Naive thymus-derived CD4-positive, alpha-beta T cell (primary cell): ENCODE results near the gene ELOA. TPM values are rescaled to one million over a fixed set of nuclear protein-coding genes. Genes with fewer than 3 reads are reported as not detected.
"Not testable (repeated sequence)": the region's sequence is repeated elsewhere in the genome, so short reads cannot be mapped to it uniquely, and the experiment has no call there.

ENCODE experiments used
- ATAC-seq: fragments of 150-1000 bp; cut with Tn5 transposase; 2 replicates; pipeline ENCODE4 v1.10.0; 2021; ENCODE audit warnings: mild to moderate bottlenecking, moderate library complexity
- CTCF ChIA-PET: fragments of 350-600 bp; sonication (Branson Sonifier 250); formaldehyde crosslinking; loops from one replicate; lab custom pipeline; 2021; ENCODE audit warnings: antibody characterized with exemption; lab: Charles Lee
- POLR2A ChIA-PET: fragments of 350-600 bp; sonication (Branson Sonifier 250); formaldehyde crosslinking; loops from one replicate; lab custom pipeline; 2021; ENCODE audit warnings: antibody characterized with exemption, inconsistent platforms; lab: Charles Lee
- DNase-seq, 9 donors: peaks; one replicate each; pipeline versions ENCODE4 v3.0.0 to v3.0.0-alpha.2; 2020 to 2022; ENCODE audit warnings: mixed read lengths in 1 of 9
- H3K27ac ChIP-seq: one replicate; pipeline ENCODE4 v1.7.0; 2013; ENCODE audit warnings: mild to moderate bottlenecking, low read depth, low read length, moderate library complexity
- H3K27me3 ChIP-seq, 2 donors: one replicate each; pipeline ENCODE4 v1.7.0; 2013; ENCODE audit warnings: low read length in 2 of 2, mild to moderate bottlenecking in 2 of 2, moderate library complexity in 2 of 2; ENCODE audit not compliant: control insufficient read depth in 2 of 2, insufficient read depth in 2 of 2
- H3K36me3 ChIP-seq, 3 experiments: 1 replicate in 2 of 3; 2 replicates in 1 of 3; pipeline ENCODE4 v1.7.0; 2013; ENCODE audit warnings: low read length in 3 of 3, mild to moderate bottlenecking in 3 of 3, moderate library complexity in 1 of 3; ENCODE audit not compliant: insufficient read depth in 3 of 3, control insufficient read depth in 2 of 3
- H3K4me1 ChIP-seq, 2 donors: one replicate each; pipeline ENCODE4 v1.7.0; 2013; ENCODE audit warnings: low read length in 2 of 2, mild to moderate bottlenecking in 2 of 2, moderate library complexity in 1 of 2; ENCODE audit not compliant: control insufficient read depth in 2 of 2, insufficient read depth in 2 of 2
- H3K4me3 ChIP-seq: 2 replicates; pipeline ENCODE4 v1.7.0; 2013; ENCODE audit warnings: mild to moderate bottlenecking, low read length
- H3K9me3 ChIP-seq, 3 experiments: 1 replicate in 2 of 3; 2 replicates in 1 of 3; pipeline ENCODE4 v1.7.0; 2013; ENCODE audit warnings: low read length in 3 of 3; ENCODE audit not compliant: control insufficient read depth in 2 of 3
- H3K27ac Mint-ChIP-seq, 9 donors: one replicate each; pipeline ENCODE4 v1.8.0; 2020 to 2022; ENCODE audit warnings: mixed read lengths in 9 of 9, mild to moderate bottlenecking in 8 of 9, moderate library complexity in 5 of 9, inconsistent platforms in 2 of 9
- H3K27me3 Mint-ChIP-seq, 5 donors: one replicate each; pipeline ENCODE4 v1.8.0; 2021 to 2022; ENCODE audit warnings: mixed read lengths in 5 of 5, mild to moderate bottlenecking in 1 of 5
- H3K36me3 Mint-ChIP-seq, 5 donors: one replicate each; pipeline ENCODE4 v1.8.0; 2020 to 2022; ENCODE audit warnings: mixed read lengths in 5 of 5, mild to moderate bottlenecking in 3 of 5, inconsistent platforms in 1 of 5
- H3K4me1 Mint-ChIP-seq, 7 donors: one replicate each; pipeline ENCODE4 v1.8.0; 2020 to 2022; ENCODE audit warnings: mixed read lengths in 7 of 7, mild to moderate bottlenecking in 3 of 7, inconsistent platforms in 1 of 7
- H3K4me3 Mint-ChIP-seq, 10 donors: one replicate each; pipeline ENCODE4 v1.8.0; 2020 to 2022; ENCODE audit warnings: mild to moderate bottlenecking in 10 of 10, mixed read lengths in 10 of 10, moderate library complexity in 6 of 10, inconsistent platforms in 2 of 10
- H3K9me3 Mint-ChIP-seq, 11 donors: one replicate each; pipeline ENCODE4 v1.8.0; 2020 to 2022; ENCODE audit warnings: mixed read lengths in 11 of 11, mild to moderate bottlenecking in 4 of 11, inconsistent platforms in 1 of 11, moderate library complexity in 1 of 11
- intact Hi-C, 2 donors: fragments of 100-400 bp; cut with micrococcal nuclease; formaldehyde crosslinking; loops; one replicate each; pipeline ENCODE4 v1.15.1; 2023
- polyA plus RNA-seq, 2 donors: library from polyadenylated mRNA; unstranded; fragments of 300-500 nt; fragmentation: Illumina TruSeq; gene quantifications; one replicate each; pipeline ENCODE4 v1.2.3, GENCODE V29; 2021
- total RNA-seq, 6 experiments: library from RNA in 5 of 6; stranded (reverse) in 5 of 6; gene quantifications; 1 replicate in 5 of 6; 2 replicates in 1 of 6; pipeline ENCODE4 v1.2.3 and lab custom pipeline; 2021 to 2026

Gene ELOA
- total and polyA plus RNA-seq, 7 experiments from 2014 or later: 20.3 to 36.1 (median 30.4) TPM

DNA sequence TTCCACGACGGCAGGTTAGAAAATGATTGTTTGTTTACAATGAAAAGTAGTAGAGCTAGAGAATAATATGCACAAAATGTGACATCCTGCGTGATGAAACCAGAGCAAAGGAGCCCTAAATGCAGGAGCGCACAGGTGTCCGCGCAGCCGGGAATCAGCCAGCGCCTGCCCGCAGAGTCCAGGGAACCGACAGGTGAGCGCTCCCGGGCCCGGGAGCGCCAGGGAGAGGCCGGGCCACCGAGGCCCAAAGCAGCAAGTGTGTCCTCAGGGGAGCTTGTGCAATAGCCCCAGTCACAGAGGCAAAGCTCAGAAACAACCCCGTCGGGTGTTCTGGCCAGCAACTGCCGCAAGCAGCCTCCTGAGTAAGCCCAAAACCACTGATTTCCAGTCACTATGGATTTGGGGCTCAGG, 58.1 kb downstream of the ELOA start:
- CTCF ChIA-PET: interaction anchor here (0.9 to 3.0 kb wide), 3 partner anchors 10 to 115 kb away, joined by 3 to 14 read pairs (median 9); no protein-coding TSS in a partner anchor
- Histone ChIP-seq H3K4me1 (peaks cover 7 to 15% of the 10 kb centered on the region in 2 donors), H3K4me3 (peak overlapping the region; percentile 84), H3K27me3 (no peaks in the 10 kb centered on the region), H3K9me3 (no peaks in the 10 kb centered on the region), H3K36me3 (peaks cover 0 to 15% (median 0%) of the 10 kb centered on the region in 3 experiments), H3K27ac (peak overlapping the region; percentile 91)
- no peak for DNase-seq
- Mint-ChIP-seq H3K4me1 (peaks cover 6 to 25% (median 15%) of the 10 kb centered on the region in 7 donors), H3K4me3 (peak overlapping the region; percentile 79 to 94 (median 88)), H3K27ac (peak overlapping the region; percentile 77 to 95 (median 92)), H3K9me3 (no peaks in the 10 kb centered on the region), H3K36me3 (peaks cover 0 to 11% (median 0%) of the 10 kb centered on the region in 5 donors), H3K27me3 (no peaks in the 10 kb centered on the region)
- no peak for ATAC-seq
- POLR2A ChIA-PET: interaction anchor here (0.6 to 7.3 kb wide), 14 partner anchors 8 to 1426 kb away, joined by 3 to 53 read pairs (median 5); partner anchors contain the start of genes ELOA, HMGCL, LYPLA2 and PITHD1
- intact Hi-C loops: loop anchor here (2.0 kb wide), 4 partner anchors 37 to 179 kb away; partner anchors contain the start of genes ELOA (in 1 of the 2), PNRC2 (in 1 of the 2) and SRSF10 (in 1 of the 2)

GRCh38 chr1:23801876-23802275, 58.6 kb downstream of the ELOA start:
- POLR2A ChIA-PET: interaction anchor here (0.8 to 7.3 kb wide), 10 partner anchors 10 to 178 kb away, joined by 3 to 53 read pairs (median 8); partner anchors contain the start of genes ELOA, HMGCL, LYPLA2 and PITHD1
- no peak for ATAC-seq
- CTCF ChIA-PET: interaction anchor here (0.6 to 3.0 kb wide), 5 partner anchors 9 to 521 kb away, joined by 3 to 14 read pairs (median 3); no protein-coding TSS in a partner anchor

GRCh38 chr1:23802809-23803342, 59.6 kb downstream of the ELOA start:
- intact Hi-C loops: not testable (repeated sequence)

More at GRCh38 chr1:23801876-23802275, 58.6 kb downstream of the ELOA start:
- no peak for DNase-seq
- Histone ChIP-seq H3K27ac (peak overlapping the region; percentile 91), H3K4me3 (no peak overlapping the region), H3K36me3 (peaks cover 0 to 10% (median 0%) of the 10 kb centered on the region in 3 experiments), H3K27me3 (no peaks in the 10 kb centered on the region), H3K4me1 (peaks cover 7 to 15% of the 10 kb centered on the region in 2 donors), H3K9me3 (no peaks in the 10 kb centered on the region)
- Mint-ChIP-seq H3K36me3 (peaks cover 0 to 15% (median 0%) of the 10 kb centered on the region in 5 donors), H3K27me3 (no peaks in the 10 kb centered on the region), H3K27ac (peak overlapping the region in 7 of 9 donors; percentile 42 to 92 (median 81)), H3K4me1 (peaks cover 6 to 25% (median 20%) of the 10 kb centered on the region in 7 donors), H3K9me3 (no peaks in the 10 kb centered on the region), H3K4me3 (peak overlapping the region; percentile 6 to 94 (median 63))
- intact Hi-C loops: loop anchor here (2.0 kb wide), 4 partner anchors 37 to 179 kb away; partner anchors contain the start of genes ELOA (in 1 of the 2), PNRC2 (in 1 of the 2) and SRSF10 (in 1 of the 2)

DNA sequence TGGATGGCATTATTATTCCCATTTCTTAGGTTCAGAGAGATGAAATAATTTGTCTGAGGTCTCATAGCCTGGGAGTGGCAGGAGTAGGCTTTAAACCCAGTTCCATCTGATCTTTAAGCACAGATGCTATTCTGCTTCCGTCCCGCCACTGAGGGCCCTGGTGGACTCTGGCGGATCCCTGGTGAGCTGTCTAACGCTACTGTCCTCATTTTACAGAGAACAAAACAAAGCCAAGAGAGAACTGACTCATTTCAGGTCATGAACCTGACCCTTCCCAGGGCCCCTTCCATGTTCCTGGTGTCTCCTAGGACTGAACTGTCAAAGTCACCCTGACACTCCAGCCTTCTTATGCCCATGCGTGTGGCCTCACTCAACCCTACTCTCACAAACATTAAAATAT, 60.4 kb downstream of the ELOA start:
- DNase-seq (no peak), ATAC-seq (no peak)
- Mint-ChIP-seq H3K27me3 (no peaks in the 10 kb centered on the region), H3K27ac (peak overlapping the region in 3 of 9 donors; percentile 49 to 65 (median 59)), H3K36me3 (peaks cover 0 to 15% (median 0%) of the 10 kb centered on the region in 5 donors), H3K4me1 (peaks cover 6 to 29% (median 20%) of the 10 kb centered on the region in 7 donors), H3K4me3 (no peak overlapping the region), H3K9me3 (no peaks in the 10 kb centered on the region)
- intact Hi-C loops: no loop called here
- peaks cover 0 to 26% (median 0%) of the 10 kb centered on the region in 3 experiments for H3K36me3 ChIP-seq
- no peaks in the 10 kb centered on the region for H3K27me3 ChIP-seq
- ChIA-PET CTCF (interaction anchor here (3.0 kb wide), 1 partner anchor 113 kb away, joined by 14 read pairs; no protein-coding TSS in a partner anchor), POLR2A (no interaction called here)
- peaks cover 7 to 15% of the 10 kb centered on the region in 2 donors for H3K4me1 ChIP-seq
- H3K27ac ChIP-seq: no peak overlapping the region
- no peak overlapping the region for H3K4me3 ChIP-seq
- no peaks in the 10 kb centered on the region for H3K9me3 ChIP-seq

More at GRCh38 chr1:23802809-23803342, 59.6 kb downstream of the ELOA start:
- not testable (repeated sequence) for H3K9me3 Mint-ChIP-seq, H3K9me3 ChIP-seq, H3K27ac ChIP-seq, ATAC-seq, H3K27me3 ChIP-seq, DNase-seq, H3K4me3 ChIP-seq, H3K27me3 Mint-ChIP-seq
- peaks cover 6 to 31% (median 20%) of the 10 kb centered on the region in 7 donors for H3K4me1 Mint-ChIP-seq
- peaks cover 7 to 15% of the 10 kb centered on the region in 2 donors for H3K4me1 ChIP-seq
- H3K4me3 Mint-ChIP-seq: peak overlapping the region in 1 of 10 donors; percentile 66
- H3K27ac Mint-ChIP-seq: peak overlapping the region in 6 of 9 donors; percentile 59 to 92 (median 86)
- POLR2A ChIA-PET: interaction anchor here (1.0 to 7.3 kb wide), 6 partner anchors 9 to 177 kb away, joined by 3 to 53 read pairs (median 28); partner anchors contain the start of genes HMGCL, LYPLA2, PITHD1 and SRSF10
- peaks cover 0 to 15% (median 0%) of the 10 kb centered on the region in 5 donors for H3K36me3 Mint-ChIP-seq
- peaks cover 0 to 20% (median 0%) of the 10 kb centered on the region in 3 experiments for H3K36me3 ChIP-seq
- CTCF ChIA-PET: interaction anchor here (0.8 to 3.0 kb wide), 3 partner anchors 8 to 114 kb away, joined by 3 to 14 read pairs (median 9); no protein-coding TSS in a partner anchor

- peak overlapping the region in 4 of 9 donors; percentile 2 to 69 (median 62) for H3K27ac Mint-ChIP-seq
- CTCF ChIA-PET: interaction anchor here (3.0 kb wide), 1 partner anchor 112 kb away, joined by 14 read pairs; no protein-coding TSS in a partner anchor
- peaks cover 0 to 15% (median 0%) of the 10 kb centered on the region in 5 donors for H3K36me3 Mint-ChIP-seq
- ATAC-seq (no peak), DNase-seq (no peak)
- H3K4me3 ChIP-seq: no peak overlapping the region
- peaks cover 7 to 12% of the 10 kb centered on the region in 2 donors for H3K4me1 ChIP-seq
- H3K27me3 ChIP-seq: no peaks in the 10 kb centered on the region
- peaks cover 6 to 24% (median 20%) of the 10 kb centered on the region in 7 donors for H3K4me1 Mint-ChIP-seq
- POLR2A ChIA-PET: interaction anchor here (0.6 kb wide), 1 partner anchor 120 kb away, joined by 3 read pairs; no protein-coding TSS in a partner anchor
- no peak overlapping the region for H3K27ac ChIP-seq
- no peaks in the 10 kb centered on the region for H3K9me3 ChIP-seq
- H3K27me3 Mint-ChIP-seq: no peaks in the 10 kb centered on the region
- intact Hi-C loops: no loop called here
- H3K9me3 Mint-ChIP-seq: no peaks in the 10 kb centered on the region
- H3K36me3 ChIP-seq: peaks cover 0 to 26% (median 0%) of the 10 kb centered on the region in 3 experiments
- peak overlapping the region in 1 of 10 donors; percentile 20 for H3K4me3 Mint-ChIP-seq
Observed at GRCh38 chr1:23804183-23804835, 61.0 kb downstream of the ELOA start.

DNA sequence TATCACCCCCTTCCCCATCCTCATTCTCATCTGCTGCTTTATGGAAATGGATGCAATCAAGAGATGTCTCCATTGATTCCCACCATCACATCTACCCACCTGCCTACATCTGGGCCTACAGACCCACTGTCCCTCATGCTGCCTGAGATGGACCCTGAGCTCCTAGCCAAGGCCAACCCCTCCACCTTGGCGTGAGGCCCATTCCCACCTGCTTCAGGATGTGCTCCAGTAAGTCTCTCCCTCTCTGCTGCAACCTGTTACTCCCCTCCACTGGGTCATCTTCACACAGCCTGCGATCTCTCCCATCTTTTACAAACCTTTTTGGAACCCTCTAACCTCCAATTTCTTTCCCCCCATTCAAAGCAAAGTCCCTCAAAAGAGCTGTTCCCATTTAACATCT, 61.8 kb downstream of the ELOA start:
- no peak overlapping the region for H3K27ac ChIP-seq
- DNase-seq (no peak), ATAC-seq (no peak)
- Mint-ChIP-seq H3K4me1 (peaks cover 3 to 23% (median 22%) of the 10 kb centered on the region in 7 donors), H3K27ac (peak overlapping the region in 6 of 9 donors; percentile 5 to 83 (median 16)), H3K36me3 (peaks cover 0 to 15% (median 0%) of the 10 kb centered on the region in 5 donors), H3K4me3 (peak overlapping the region in 1 of 10 donors; percentile 2), H3K9me3 (no peaks in the 10 kb centered on the region), H3K27me3 (no peaks in the 10 kb centered on the region)
- POLR2A ChIA-PET: interaction anchor here (0.6 kb wide), 2 partner anchors 26 to 119 kb away, joined by 3 read pairs; no protein-coding TSS in a partner anchor
- H3K36me3 ChIP-seq: peaks cover 0 to 26% (median 0%) of the 10 kb centered on the region in 3 experiments
- intact Hi-C loops: no loop called here
- no peak overlapping the region for H3K4me3 ChIP-seq
- CTCF ChIA-PET: interaction anchor here (0.7 kb wide), 1 partner anchor 113 kb away, joined by 4 read pairs; no protein-coding TSS in a partner anchor
- no peaks in the 10 kb centered on the region for H3K9me3 ChIP-seq
- no peaks in the 10 kb centered on the region for H3K27me3 ChIP-seq
- H3K4me1 ChIP-seq: peaks cover 7 to 10% of the 10 kb centered on the region in 2 donors
